Left ventricle myocardium inferior (tissue), 1 donor: ENCODE data around the gene MAML2. TPM values are rescaled to one million over a fixed set of nuclear protein-coding genes. Genes with fewer than 3 reads are reported as not detected.
A peak's percentile ranks its signal among the peaks of the same experiment; 100 is the strongest.

Experiments
- DNase-seq: peaks from one replicate; pipeline ENCODE4 v3.0.0-alpha.2; 2020
- H3K27ac ChIP-seq: fragments of 200-600 bp; replicated peaks from 2 replicates; pipeline ENCODE4 v1.8.0; 2021
- H3K27me3 ChIP-seq: fragments of 200-600 bp; 2 replicates; pipeline ENCODE4 v1.8.0; 2021; ENCODE audit warnings: low read depth
- H3K36me3 ChIP-seq: fragments of 200-600 bp; 2 replicates; pipeline ENCODE4 v1.8.0; 2021
- H3K4me1 ChIP-seq: fragments of 200-600 bp; 2 replicates; pipeline ENCODE4 v1.8.0; 2021
- H3K4me3 ChIP-seq: fragments of 200-600 bp; 2 replicates; pipeline ENCODE4 v1.8.0; 2021; ENCODE audit warnings: mild to moderate bottlenecking, moderate library complexity
- H3K9me3 ChIP-seq: fragments of 200-600 bp; replicated peaks from 2 replicates; pipeline ENCODE4 v1.8.0; 2021
- intact Hi-C: fragments of 100-400 bp; cut with micrococcal nuclease; formaldehyde crosslinking; loops from one replicate; pipeline ENCODE4 v1.11.0; 2022
- total RNA-seq: library from RNA; stranded (reverse); fragmentation: NEBNext Ultra II Directional; extraction: Animal tissue kit (Norgen Biotek cat#: 25700); gene quantifications from one replicate; pipeline ENCODE4 v1.2.1, GENCODE V29; 2021
- TF ChIP-seq, protein P1 (sequence below): fragments of 200-600 bp; IDR thresholded peaks from 2 replicates; pipeline ENCODE4 v1.8.0; 2021; ENCODE audit warnings: antibody characterized with exemption, mild to moderate bottlenecking, borderline replicate concordance
- donor health status: DM: no; HTN: yes; CAD: no; lungs with severe emphysema.

Gene MAML2
- total RNA-seq, 1 donor from 2014 or later, result 4.5 TPM

DNA sequence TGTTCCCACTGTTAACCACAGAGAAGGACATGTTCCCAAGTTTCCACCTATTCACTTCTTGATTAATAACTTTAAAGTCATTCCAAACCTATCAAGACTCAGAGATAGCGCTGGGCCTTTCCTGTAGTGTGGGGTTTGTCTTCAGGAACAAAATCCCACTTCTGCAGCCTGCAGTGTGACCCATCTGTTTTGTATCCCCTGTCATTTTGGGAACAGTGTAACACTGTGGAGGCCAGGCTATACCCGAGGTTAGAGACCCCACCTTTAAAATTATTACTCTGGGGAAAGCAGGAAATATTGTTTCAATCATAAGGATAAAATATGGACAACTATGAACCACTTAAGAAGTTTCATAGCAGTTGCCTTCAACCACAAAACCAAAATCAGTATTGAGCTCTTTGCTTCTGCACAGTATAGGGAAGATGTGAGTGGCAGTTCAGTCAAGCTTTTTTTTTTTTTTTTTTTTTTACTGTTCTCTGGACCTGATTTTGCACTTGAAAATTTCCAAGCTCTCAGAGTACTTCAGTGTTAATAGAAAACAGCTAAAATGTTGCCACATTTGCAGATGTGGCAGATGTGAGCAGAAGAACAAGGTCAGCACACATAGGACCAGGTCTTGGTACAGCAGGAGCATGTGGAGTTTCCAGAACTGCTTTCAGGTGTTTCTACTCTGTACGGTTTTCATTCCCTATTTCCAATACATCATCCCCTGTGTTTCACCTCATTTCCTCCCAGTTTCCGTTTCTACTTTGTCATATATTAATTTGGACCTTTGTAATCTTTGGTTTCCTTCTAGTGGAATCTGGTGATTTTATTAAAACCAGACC is 121.5 kb downstream of the MAML2 start:
- Histone ChIP-seq H3K4me3 (no peak overlapping the region), H3K27me3 (no peaks in the 10 kb centered on the region), H3K36me3 (no peaks in the 10 kb centered on the region), H3K4me1 (peaks cover 60% of the 10 kb centered on the region), H3K9me3 (no peaks in the 10 kb centered on the region), H3K27ac (peak overlapping the region; percentile 72)
- TF ChIP-seq, protein P1, sequence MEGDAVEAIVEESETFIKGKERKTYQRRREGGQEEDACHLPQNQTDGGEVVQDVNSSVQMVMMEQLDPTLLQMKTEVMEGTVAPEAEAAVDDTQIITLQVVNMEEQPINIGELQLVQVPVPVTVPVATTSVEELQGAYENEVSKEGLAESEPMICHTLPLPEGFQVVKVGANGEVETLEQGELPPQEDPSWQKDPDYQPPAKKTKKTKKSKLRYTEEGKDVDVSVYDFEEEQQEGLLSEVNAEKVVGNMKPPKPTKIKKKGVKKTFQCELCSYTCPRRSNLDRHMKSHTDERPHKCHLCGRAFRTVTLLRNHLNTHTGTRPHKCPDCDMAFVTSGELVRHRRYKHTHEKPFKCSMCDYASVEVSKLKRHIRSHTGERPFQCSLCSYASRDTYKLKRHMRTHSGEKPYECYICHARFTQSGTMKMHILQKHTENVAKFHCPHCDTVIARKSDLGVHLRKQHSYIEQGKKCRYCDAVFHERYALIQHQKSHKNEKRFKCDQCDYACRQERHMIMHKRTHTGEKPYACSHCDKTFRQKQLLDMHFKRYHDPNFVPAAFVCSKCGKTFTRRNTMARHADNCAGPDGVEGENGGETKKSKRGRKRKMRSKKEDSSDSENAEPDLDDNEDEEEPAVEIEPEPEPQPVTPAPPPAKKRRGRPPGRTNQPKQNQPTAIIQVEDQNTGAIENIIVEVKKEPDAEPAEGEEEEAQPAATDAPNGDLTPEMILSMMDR, result no peak
- intact Hi-C loops, result no loop called here
- DNase-seq, result no peak

- intact Hi-C loops, result no loop called here
- peaks cover 69% of the 10 kb centered on the region for H3K4me1 ChIP-seq
Observed at GRCh38 chr11:96219981-96220623, 122.9 kb downstream of the MAML2 start.

DNA sequence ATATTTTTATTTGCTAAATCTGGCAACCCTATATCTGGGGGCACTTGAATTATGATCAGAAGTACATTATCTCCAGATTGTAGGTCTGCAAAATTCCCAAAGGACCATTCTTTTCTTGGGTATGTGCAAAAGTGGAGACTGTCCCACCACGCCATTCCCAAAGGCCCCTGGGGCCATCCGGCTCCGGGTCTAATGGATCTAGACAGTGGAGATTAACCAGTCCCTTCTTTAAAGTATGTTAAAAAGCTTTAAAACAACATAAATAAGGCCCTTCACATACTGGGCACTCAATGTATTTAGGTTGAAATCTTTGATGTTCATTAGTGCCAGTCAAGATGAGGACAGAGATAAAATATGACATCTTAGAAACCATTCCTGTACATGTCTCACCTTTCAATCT is 124.1 kb downstream of the MAML2 start:
- Histone ChIP-seq H3K27ac (peak overlapping the region; percentile 72), H3K27me3 (no peaks in the 10 kb centered on the region), H3K4me1 (peaks cover 81% of the 10 kb centered on the region), H3K4me3 (no peak overlapping the region), H3K36me3 (no peaks in the 10 kb centered on the region), H3K9me3 (no peaks in the 10 kb centered on the region)
- DNase-seq, result no peak
- intact Hi-C loops, result no loop called here
- TF ChIP-seq, protein P1, result no peak

More at GRCh38 chr11:96219981-96220623, 122.9 kb downstream of the MAML2 start:
- H3K4me3 ChIP-seq, result no peak overlapping the region
- no peaks in the 10 kb centered on the region for H3K36me3 ChIP-seq
- TF ChIP-seq, protein P1, result no peak
- H3K27me3 ChIP-seq, result no peaks in the 10 kb centered on the region
- H3K9me3 ChIP-seq, result no peaks in the 10 kb centered on the region
- H3K27ac ChIP-seq, result peak overlapping the region; percentile 72
- DNase-seq, result no peak

GRCh38 chr11:96218006-96218405 is 125.0 kb downstream of the MAML2 start:
- peaks cover 87% of the 10 kb centered on the region for H3K4me1 ChIP-seq

DNA sequence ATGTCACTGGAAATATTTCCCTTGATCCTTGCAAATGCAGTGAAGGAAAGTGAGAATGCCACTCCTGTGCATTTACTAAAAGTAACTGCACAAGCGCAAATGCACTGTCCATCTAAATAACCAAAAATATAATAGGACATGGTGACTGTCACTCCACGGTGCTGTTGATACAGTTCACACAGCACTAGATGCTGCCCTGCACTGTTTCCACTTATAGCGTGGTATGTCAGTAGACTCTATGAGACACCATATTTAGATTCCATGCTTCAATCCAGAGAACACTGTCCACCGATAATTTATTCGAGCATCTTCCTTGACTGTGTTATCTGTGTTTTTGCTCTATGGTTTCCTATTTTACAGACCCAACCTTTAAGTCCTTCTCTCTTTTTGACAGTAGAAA is 125.8 kb downstream of the MAML2 start:
- Histone ChIP-seq H3K27me3 (no peaks in the 10 kb centered on the region), H3K27ac (peak overlapping the region; percentile 72), H3K36me3 (no peaks in the 10 kb centered on the region), H3K4me1 (peaks cover 93% of the 10 kb centered on the region), H3K9me3 (no peaks in the 10 kb centered on the region), H3K4me3 (no peak overlapping the region)
- TF ChIP-seq, protein P1, result no peak
- intact Hi-C loops, result no loop called here
- DNase-seq, result no peak

More at GRCh38 chr11:96218006-96218405, 125.0 kb downstream of the MAML2 start:
- no peak for DNase-seq
- intact Hi-C loops, result no loop called here
- TF ChIP-seq, protein P1, result no peak
- Histone ChIP-seq H3K36me3 (no peaks in the 10 kb centered on the region), H3K9me3 (no peaks in the 10 kb centered on the region), H3K27me3 (no peaks in the 10 kb centered on the region), H3K27ac (peak overlapping the region; percentile 72), H3K4me3 (no peak overlapping the region)
